ENCODE data around the gene PHKA1.

PHKA1 gene

GRCh38 chrX:72634331-72634730, 79.8 kb downstream of the PHKA1 start:
- no peak overlapping the region for H3K4me3 ChIP-seq (ENCODE audit: low read depth, low read length)
- TF ChIP-seq CTCF (IDR thresholded peaks at IDR 0.05; ENCODE audit: control insufficient read depth, extremely low read depth, insufficient read depth): no peak
- peak; percentile 28 for DNase-seq (ENCODE audit: low read depth)

- no peak overlapping the region for H3K4me3 ChIP-seq (ENCODE audit: low read depth, low read length)
- TF ChIP-seq CTCF (IDR thresholded peaks at IDR 0.05; ENCODE audit: control insufficient read depth, extremely low read depth, insufficient read depth): no peak
- DNase-seq (ENCODE audit: low read depth): no peak
Observed at GRCh38 chrX:72630185-72630584, 83.9 kb downstream of the PHKA1 start.

GRCh38 chrX:72624194-72624593, 89.9 kb downstream of the PHKA1 start:
- TF ChIP-seq CTCF (IDR thresholded peaks at IDR 0.05; ENCODE audit: control insufficient read depth, extremely low read depth, insufficient read depth): no peak
- no peak for DNase-seq (ENCODE audit: low read depth)

GRCh38 chrX:72621625-72622485, 92.3 kb downstream of the PHKA1 start:
- H3K4me3 ChIP-seq (ENCODE audit: low read depth, low read length): no peak overlapping the region
- no peak for DNase-seq (ENCODE audit: low read depth)
- no peak for TF ChIP-seq CTCF (IDR thresholded peaks at IDR 0.05; ENCODE audit: control insufficient read depth, extremely low read depth, insufficient read depth)

More at GRCh38 chrX:72624194-72624593, 89.9 kb downstream of the PHKA1 start:
- H3K4me3 ChIP-seq (ENCODE audit: low read depth, low read length): no peak overlapping the region

GRCh38 chrX:72621163-72621562, 92.9 kb downstream of the PHKA1 start:
- no peak for TF ChIP-seq CTCF (IDR thresholded peaks at IDR 0.05; ENCODE audit: control insufficient read depth, extremely low read depth, insufficient read depth)
- peak overlapping the region; percentile 18; the same call in 1 of the 2 replicates for H3K4me3 ChIP-seq (ENCODE audit: low read depth, low read length)
- peak; percentile 46 for DNase-seq (ENCODE audit: low read depth)

- peak; percentile 87 for DNase-seq (ENCODE audit: low read depth)
- peak overlapping the region; percentile 18; the same call in 1 of the 2 replicates for H3K4me3 ChIP-seq (ENCODE audit: low read depth, low read length)
- TF ChIP-seq CTCF (IDR thresholded peaks at IDR 0.05; ENCODE audit: control insufficient read depth, extremely low read depth, insufficient read depth): no peak
Observed at GRCh38 chrX:72620550-72621145, 93.5 kb downstream of the PHKA1 start.

Data from LNCaP clone FGC (cell line).